ENCODE measurements around the gene ALK.

The ALK gene

DNA sequence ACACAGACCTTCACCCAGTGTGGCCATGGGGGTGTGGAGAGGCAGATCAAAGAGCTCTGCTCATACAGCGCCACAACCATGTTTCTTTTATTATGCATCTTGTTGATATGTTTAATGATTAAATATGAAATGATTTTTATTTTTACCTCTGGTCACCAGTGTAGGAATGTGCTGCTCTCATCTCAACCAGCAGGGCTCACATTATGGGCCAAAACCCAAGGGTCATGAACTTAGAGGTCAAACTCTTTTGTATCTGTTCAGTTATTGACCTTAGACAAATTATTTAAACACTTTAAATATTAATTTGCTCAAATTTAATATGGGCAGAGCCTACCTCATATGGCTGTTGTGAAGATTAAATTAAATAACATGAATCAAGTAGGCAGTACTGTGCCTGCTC is 386.2 kb downstream of the ALK start:
- TF ChIP-seq CTCF (IDR thresholded peaks at IDR 0.05; ENCODE audit: borderline replicate concordance, insufficient read depth, low read depth, low read length): no peak
- H3K4me3 ChIP-seq (ENCODE audit: low read depth, low read length): no peak overlapping the region

DNA sequence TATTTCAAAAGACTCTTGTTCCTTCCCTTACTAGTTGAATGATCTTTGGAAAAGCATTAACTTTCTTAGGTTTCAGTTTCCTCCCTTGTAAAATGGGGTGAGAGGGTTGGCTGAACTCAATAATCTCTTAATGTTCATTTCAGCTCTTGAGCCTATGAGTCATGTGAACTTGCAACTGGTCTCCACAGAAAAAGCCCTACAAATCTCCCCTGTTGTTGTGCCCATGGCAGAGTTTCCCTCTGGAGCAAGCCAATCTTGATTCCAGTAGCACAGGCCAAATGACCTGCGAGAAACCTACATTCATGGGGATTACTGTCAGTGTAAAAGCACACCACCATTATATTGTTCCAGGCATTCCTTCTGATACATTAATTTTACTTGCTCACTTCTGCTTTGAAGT is 388.9 kb downstream of the ALK start:
- no peak overlapping the region for H3K4me3 ChIP-seq (ENCODE audit: low read depth, low read length)
- no peak for TF ChIP-seq CTCF (IDR thresholded peaks at IDR 0.05; ENCODE audit: borderline replicate concordance, insufficient read depth, low read depth, low read length)

DNA sequence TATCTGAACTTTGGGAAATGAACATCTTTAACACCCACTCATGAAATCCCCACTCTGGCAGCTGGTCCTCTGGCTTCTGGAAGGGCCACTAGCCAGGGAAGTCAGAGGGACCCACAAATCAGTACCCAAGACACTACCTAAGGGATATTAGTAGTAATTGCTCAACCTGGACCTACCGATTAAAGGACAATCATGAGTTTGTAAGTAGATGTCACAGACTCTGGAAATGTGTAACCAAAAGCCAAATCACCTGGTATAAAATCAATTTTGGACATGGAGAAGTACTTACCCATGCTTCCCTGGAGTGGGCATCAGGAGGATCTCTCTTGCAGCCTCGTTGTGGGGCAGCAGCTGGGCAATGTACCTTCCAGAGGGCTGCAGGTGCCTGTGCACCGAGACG is 389.8 kb downstream of the ALK start:
- TF ChIP-seq CTCF (IDR thresholded peaks at IDR 0.05; ENCODE audit: borderline replicate concordance, insufficient read depth, low read depth, low read length): no peak
- no peak overlapping the region for H3K4me3 ChIP-seq (ENCODE audit: low read depth, low read length)

DNA sequence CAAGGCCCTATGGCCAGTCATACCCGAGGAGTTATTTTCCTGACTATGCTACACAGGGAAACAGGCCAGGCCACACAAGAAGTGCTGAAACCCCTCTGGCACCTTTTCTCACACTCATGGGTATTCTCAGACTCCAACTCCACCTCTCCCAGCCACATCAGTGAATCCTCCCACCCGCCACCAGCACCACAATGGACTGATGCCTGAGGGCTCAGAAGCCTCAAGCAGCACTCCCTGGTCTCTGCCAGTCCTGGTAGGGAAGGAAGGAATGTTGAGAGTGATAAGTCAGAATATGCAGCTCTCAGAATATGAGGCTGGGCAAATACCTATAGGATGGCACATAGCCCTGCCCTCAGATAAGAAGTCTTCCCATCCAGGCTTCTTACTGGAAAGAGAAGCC is 391.1 kb downstream of the ALK start:
- no peak for TF ChIP-seq CTCF (IDR thresholded peaks at IDR 0.05; ENCODE audit: borderline replicate concordance, insufficient read depth, low read depth, low read length)
- H3K4me3 ChIP-seq (ENCODE audit: low read depth, low read length): no peak overlapping the region

- no peak overlapping the region for H3K4me3 ChIP-seq (ENCODE audit: low read depth, low read length)
- no peak for TF ChIP-seq CTCF (IDR thresholded peaks at IDR 0.05; ENCODE audit: borderline replicate concordance, insufficient read depth, low read depth, low read length)
Measured at GRCh38 chr2:29528891-29529520, 392.4 kb downstream of the ALK start.

- TF ChIP-seq CTCF (IDR thresholded peaks at IDR 0.05; ENCODE audit: borderline replicate concordance, insufficient read depth, low read depth, low read length): no peak
- H3K4me3 ChIP-seq (ENCODE audit: low read depth, low read length): no peak overlapping the region
Measured at GRCh38 chr2:29528371-29528770, 393.0 kb downstream of the ALK start.

- TF ChIP-seq CTCF (IDR thresholded peaks at IDR 0.05; ENCODE audit: borderline replicate concordance, insufficient read depth, low read depth, low read length): no peak
- H3K4me3 ChIP-seq (ENCODE audit: low read depth, low read length): no peak overlapping the region
Measured at GRCh38 chr2:29527947-29528346, 393.4 kb downstream of the ALK start.
